SK-N-SH (cell line): Measurements from ENCODE around the gene HK2. TPM values are rescaled to one million over a fixed set of nuclear protein-coding genes. Genes with fewer than 3 reads are reported as not detected.

Experiments used
- CTCF ChIA-PET: fragments of 300-600, 350-600 bp; formaldehyde crosslinking; extraction: SDS; loops from one replicate; lab custom pipeline; 2021; lab: Yijun Ruan, JAX
- POLR2A ChIA-PET: fragments of 350-600 bp; sonication (Branson Sonifier 250); formaldehyde crosslinking; extraction: SDS; loops from one replicate; lab custom pipeline; 2020; ENCODE audit warnings: antibody characterized with exemption, inconsistent platforms; lab: Yijun Ruan, JAX
- DNase-seq: peaks from one replicate; pipeline ENCODE4 v3.0.0; 2012
- H2AFZ ChIP-seq: fragments of 200-600 bp; sonication (generic); 2 replicates; pipeline ENCODE4 v1.8.1; 2016; ENCODE audit warnings: antibody characterized with exemption, mild to moderate bottlenecking, low read depth
- H3F3A ChIP-seq: fragments of 200-600 bp; sonication (generic); replicated peaks from 2 replicates; pipeline ENCODE3; 2016; ENCODE audit warnings: antibody characterized with exemption, mild to moderate bottlenecking; ENCODE audit not compliant: insufficient read depth
- H3K27ac ChIP-seq, 2 experiments: fragments of 200-500 bp in 1 of 2; fragments of 200-600 bp in 1 of 2; sonication (Bioruptor generic) in 1 of 2; sonication (generic), shearing (Covaris generic) in 1 of 2; 2 replicates each; pipeline versions ENCODE4 v1.5.1 to v1.6.1; 2014 to 2016; ENCODE audit warnings: low read depth in 2 of 2, inconsistent platforms in 1 of 2, low read length in 1 of 2, mild to moderate bottlenecking in 1 of 2, mixed read lengths in 1 of 2
- H3K27me3 ChIP-seq: fragments of 200-600 bp; sonication (generic), shearing (Covaris generic); 2 replicates; pipeline ENCODE4 v1.6.1; 2016; ENCODE audit warnings: mixed run types; ENCODE audit not compliant: insufficient read depth
- H3K36me3 ChIP-seq, 2 experiments: fragments of 200-500 bp in 1 of 2; fragments of 200-600 bp in 1 of 2; sonication (Bioruptor generic) in 1 of 2; sonication (generic) in 1 of 2; replicated peaks in 1 of 2; 2 replicates each; pipeline versions ENCODE3 to v1.5.1; 2014 to 2016; ENCODE audit warnings: low read length in 1 of 2, mild to moderate bottlenecking in 1 of 2; ENCODE audit not compliant: insufficient read depth in 2 of 2, control insufficient read depth in 1 of 2
- H3K4me1 ChIP-seq, 2 experiments: fragments of 200-500 bp in 1 of 2; fragments of 200-600 bp in 1 of 2; sonication (Bioruptor generic) in 1 of 2; sonication (generic), shearing (Covaris generic) in 1 of 2; 2 replicates each; pipeline versions ENCODE4 v1.5.1 to v1.6.1; 2014 to 2016; ENCODE audit warnings: low read depth in 1 of 2, low read length in 1 of 2, mixed run types in 1 of 2; ENCODE audit not compliant: insufficient read depth in 2 of 2, control insufficient read depth in 1 of 2
- H3K4me2 ChIP-seq: fragments of 200-600 bp; sonication (generic), shearing (Covaris generic); 2 replicates; pipeline ENCODE4 v1.6.1; 2017; ENCODE audit warnings: mixed run types
- H3K4me3 ChIP-seq, 2 experiments: fragments of 200-500 bp in 1 of 2; fragments of 200-600 bp in 1 of 2; sonication (Bioruptor generic) in 1 of 2; sonication (generic), shearing (Covaris generic) in 1 of 2; 2 replicates each; pipeline versions ENCODE4 v1.5.1 to v1.8.1; 2014 to 2016; ENCODE audit warnings: low read depth in 2 of 2, inconsistent platforms in 1 of 2, low read length in 1 of 2, mild to moderate bottlenecking in 1 of 2, mixed read lengths in 1 of 2, moderate library complexity in 1 of 2
- H3K79me2 ChIP-seq: fragments of 200-600 bp; sonication (generic); 2 replicates; pipeline ENCODE4 v1.8.1; 2017; ENCODE audit warnings: mild to moderate bottlenecking; ENCODE audit not compliant: insufficient read depth
- H3K9ac ChIP-seq: fragments of 200-600 bp; sonication (generic); 2 replicates; pipeline ENCODE4 v1.6.1; 2017; ENCODE audit warnings: mixed run types
- H3K9me2 ChIP-seq: fragments of 200-600 bp; sonication (generic); 2 replicates; pipeline ENCODE4 v1.6.1; 2017; ENCODE audit warnings: mixed run types
- H3K9me3 ChIP-seq: fragments of 200-600 bp; sonication (generic); 2 replicates; pipeline ENCODE4 v1.6.1; 2017; ENCODE audit warnings: mixed run types, mild to moderate bottlenecking, moderate library complexity
- H4K20me1 ChIP-seq: fragments of 200-600 bp; sonication (generic); 2 replicates; pipeline ENCODE4 v1.6.1; 2017; ENCODE audit warnings: mild to moderate bottlenecking, mixed run types; ENCODE audit not compliant: insufficient read depth
- CHD2 ChIP-seq: fragments of 150-350 bp; IDR thresholded peaks from 2 replicates; pipeline ENCODE4 v1.6.1; 2018; ENCODE audit warnings: low read length; ENCODE audit not compliant: partially characterized antibody
- EZH2phosphoT487 ChIP-seq: fragments of 200-600 bp; sonication (generic); IDR thresholded peaks from 2 replicates; pipeline ENCODE4 v1.6.1; 2017; ENCODE audit warnings: low read depth, mixed run types, mild to moderate bottlenecking, antibody characterized with exemption, moderate library complexity, borderline replicate concordance
- FOSL2 ChIP-seq: IDR thresholded peaks from 2 replicates; pipeline ENCODE4 v1.4.0; 2012; ENCODE audit warnings: low read depth, mild to moderate bottlenecking, moderate library complexity, borderline replicate concordance
- FOXM1 ChIP-seq: IDR thresholded peaks from 2 replicates; pipeline ENCODE4 v1.4.0; 2012; ENCODE audit warnings: low read depth, mild to moderate bottlenecking
- GATA2 ChIP-seq: sonication (generic); formaldehyde crosslinking; IDR thresholded peaks from 2 replicates; pipeline ENCODE4 v1.5.0; 2020; ENCODE audit warnings: mild to moderate bottlenecking, missing genetic modification reagents
- MXI1 ChIP-seq: IDR thresholded peaks from 2 replicates; pipeline ENCODE4 v1.6.1; 2012; ENCODE audit warnings: mild to moderate bottlenecking, low read depth, low read length, improper control_type of control experiment
- NFIC ChIP-seq: IDR thresholded peaks from 2 replicates; pipeline ENCODE4 v1.4.0; 2012; ENCODE audit warnings: borderline replicate concordance
- POLR2AphosphoS5 ChIP-seq: IDR thresholded peaks from 2 replicates; pipeline ENCODE4 v1.6.1; 2012; ENCODE audit warnings: low read depth, low read length
- RFX5 ChIP-seq: IDR thresholded peaks from 2 replicates; pipeline ENCODE4 v1.6.1; 2012; ENCODE audit warnings: mild to moderate bottlenecking, improper control_type of control experiment, low read length
- TEAD4 ChIP-seq: IDR thresholded peaks from 2 replicates; pipeline ENCODE4 v1.4.0; 2012; ENCODE audit warnings: mild to moderate bottlenecking, borderline replicate concordance; ENCODE audit not compliant: insufficient read depth
- YY1 ChIP-seq: IDR thresholded peaks from 2 replicates; pipeline ENCODE4 v1.4.0; 2012; ENCODE audit warnings: low read depth, mild to moderate bottlenecking
- WGBS: methylation state at CpG from one replicate; pipeline ENCODE4 v1.1.6; 2017; ENCODE audit warnings: low lambda C conversion rate; 5-methylcytosine and 5-hydroxymethylcytosine counted together
- polyA plus RNA-seq, 3 experiments: library from polyadenylated mRNA; depleted of rRNA; stranded (reverse); fragments of >200 nt; gene quantifications; 2 replicates each; pipeline ENCODE4 v1.2.3, GENCODE V29; 2012
- TF ChIP-seq, protein P1 (sequence below): IDR thresholded peaks from 2 replicates; pipeline ENCODE4 v1.4.0; 2012; ENCODE audit warnings: low read depth
- TF ChIP-seq, protein P2 (sequence below): IDR thresholded peaks from 2 replicates; pipeline ENCODE4 v1.4.0; 2012; ENCODE audit warnings: low read depth, borderline replicate concordance
- TF ChIP-seq, protein P3 (sequence below): IDR thresholded peaks from 2 replicates; pipeline ENCODE4; 2012
- TF ChIP-seq, protein P4 (sequence below): fragments of 150-350 bp; IDR thresholded peaks from 2 replicates; pipeline ENCODE4 v1.6.1; 2017; ENCODE audit warnings: antibody characterized with exemption, low read length, low read depth, borderline replicate concordance
- TF ChIP-seq, protein P5 (sequence below): IDR thresholded peaks from 2 replicates; pipeline ENCODE4 v1.6.1; 2012; ENCODE audit warnings: mild to moderate bottlenecking, low read depth, low read length, moderate library complexity

The HK2 gene
- polyA plus RNA-seq, 1 of the 3 experiments (the other 2 are of a cell fraction): 13.5 TPM

DNA sequence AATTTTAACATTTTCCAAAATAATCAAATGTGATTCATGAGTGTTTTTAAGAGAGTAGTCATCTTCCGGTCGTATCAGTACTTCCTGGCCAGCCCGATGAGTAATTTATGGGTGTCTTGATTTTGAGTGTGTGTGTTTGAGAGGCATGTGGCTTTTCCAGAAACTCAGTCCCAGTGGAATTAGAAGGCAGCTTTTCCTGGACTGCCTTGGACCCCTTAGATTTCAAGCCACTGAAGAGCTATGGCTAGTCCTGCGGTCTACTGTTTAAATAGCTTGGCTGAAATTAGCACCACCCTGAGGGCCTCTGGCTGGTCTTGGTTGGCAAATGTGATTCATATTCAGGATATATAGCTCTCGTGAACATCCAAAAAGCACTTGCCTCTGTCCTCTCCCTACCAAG lies 59.4 kb downstream of the HK2 start (continued):
- no peak for TF ChIP-seq MXI1
- no peak for TF ChIP-seq GATA2 (CRISPR knock-in tag)
- TF ChIP-seq, protein P1, sequence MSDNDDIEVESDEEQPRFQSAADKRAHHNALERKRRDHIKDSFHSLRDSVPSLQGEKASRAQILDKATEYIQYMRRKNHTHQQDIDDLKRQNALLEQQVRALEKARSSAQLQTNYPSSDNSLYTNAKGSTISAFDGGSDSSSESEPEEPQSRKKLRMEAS: peak; percentile 43; the same call in 1 of the 2 replicates
- TF ChIP-seq, protein P2, sequence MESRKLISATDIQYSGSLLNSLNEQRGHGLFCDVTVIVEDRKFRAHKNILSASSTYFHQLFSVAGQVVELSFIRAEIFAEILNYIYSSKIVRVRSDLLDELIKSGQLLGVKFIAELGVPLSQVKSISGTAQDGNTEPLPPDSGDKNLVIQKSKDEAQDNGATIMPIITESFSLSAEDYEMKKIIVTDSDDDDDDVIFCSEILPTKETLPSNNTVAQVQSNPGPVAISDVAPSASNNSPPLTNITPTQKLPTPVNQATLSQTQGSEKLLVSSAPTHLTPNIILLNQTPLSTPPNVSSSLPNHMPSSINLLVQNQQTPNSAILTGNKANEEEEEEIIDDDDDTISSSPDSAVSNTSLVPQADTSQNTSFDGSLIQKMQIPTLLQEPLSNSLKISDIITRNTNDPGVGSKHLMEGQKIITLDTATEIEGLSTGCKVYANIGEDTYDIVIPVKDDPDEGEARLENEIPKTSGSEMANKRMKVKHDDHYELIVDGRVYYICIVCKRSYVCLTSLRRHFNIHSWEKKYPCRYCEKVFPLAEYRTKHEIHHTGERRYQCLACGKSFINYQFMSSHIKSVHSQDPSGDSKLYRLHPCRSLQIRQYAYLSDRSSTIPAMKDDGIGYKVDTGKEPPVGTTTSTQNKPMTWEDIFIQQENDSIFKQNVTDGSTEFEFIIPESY: no peak
- TF ChIP-seq TEAD4: no peak
- TF ChIP-seq, protein P3, sequence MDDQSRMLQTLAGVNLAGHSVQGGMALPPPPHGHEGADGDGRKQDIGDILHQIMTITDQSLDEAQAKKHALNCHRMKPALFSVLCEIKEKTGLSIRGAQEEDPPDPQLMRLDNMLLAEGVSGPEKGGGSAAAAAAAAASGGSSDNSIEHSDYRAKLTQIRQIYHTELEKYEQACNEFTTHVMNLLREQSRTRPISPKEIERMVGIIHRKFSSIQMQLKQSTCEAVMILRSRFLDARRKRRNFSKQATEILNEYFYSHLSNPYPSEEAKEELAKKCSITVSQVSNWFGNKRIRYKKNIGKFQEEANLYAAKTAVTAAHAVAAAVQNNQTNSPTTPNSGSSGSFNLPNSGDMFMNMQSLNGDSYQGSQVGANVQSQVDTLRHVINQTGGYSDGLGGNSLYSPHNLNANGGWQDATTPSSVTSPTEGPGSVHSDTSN: peak; percentile 75

DNA sequence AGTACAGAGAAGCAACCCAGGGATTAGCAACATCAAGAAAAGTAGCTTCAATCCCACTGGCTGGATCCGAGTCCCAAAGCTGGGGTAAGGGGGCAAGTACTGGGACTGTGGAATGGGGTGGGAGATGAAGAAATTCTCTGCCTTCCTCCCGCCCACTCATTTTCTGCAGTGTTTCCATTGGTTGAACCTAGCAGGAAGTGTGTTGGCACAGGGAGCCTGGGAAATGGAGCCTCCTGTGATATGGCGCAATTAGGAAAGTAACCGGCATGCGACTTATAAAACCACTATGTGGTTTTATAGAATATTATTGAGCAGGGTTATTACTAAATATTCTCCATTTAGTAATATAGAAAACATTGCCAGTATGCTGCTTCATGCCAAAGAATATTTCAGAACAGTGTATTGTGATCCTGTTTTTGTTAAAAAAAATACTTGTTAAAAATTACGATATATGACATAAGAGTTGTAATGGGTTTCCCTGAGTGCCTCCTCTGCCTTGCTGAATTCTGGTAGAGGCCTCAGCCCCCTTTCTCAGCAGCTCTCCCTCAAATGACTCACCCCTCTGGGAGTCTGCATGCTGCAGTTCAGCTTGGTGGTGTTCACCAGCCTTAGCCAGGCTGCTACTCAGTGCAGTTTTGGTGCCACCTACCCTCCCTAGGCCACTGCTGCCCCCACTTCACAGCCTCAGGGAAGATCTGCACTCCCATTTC lies 60.5 kb downstream of the HK2 start:
- WGBS: 91% methylated on average over 6 of the region's 6 CpGs
- peaks cover 24% of the 10 kb centered on the region for H3F3A ChIP-seq
- H4K20me1 ChIP-seq: no peaks in the 10 kb centered on the region
- H3K9me2 ChIP-seq: no peaks in the 10 kb centered on the region
- no peak for DNase-seq
- no peak overlapping the region for H2AFZ ChIP-seq
- POLR2A ChIA-PET: no interaction called here
- no peaks in the 10 kb centered on the region for H3K9me3 ChIP-seq
- H3K27me3 ChIP-seq: no peaks in the 10 kb centered on the region
- H3K4me1 ChIP-seq: peaks cover 0 to 8% of the 10 kb centered on the region in 2 experiments; a peak in 1 of 4 replicates
- peaks cover 0 to 15% of the 10 kb centered on the region in 2 experiments for H3K36me3 ChIP-seq
- no peak overlapping the region for H3K4me2 ChIP-seq
- no peaks in the 10 kb centered on the region for H3K79me2 ChIP-seq
- no peak overlapping the region for H3K4me3 ChIP-seq
- no peak overlapping the region for H3K9ac ChIP-seq
- H3K27ac ChIP-seq: peak overlapping the region in 1 of 2 experiments; percentile 72; a peak in 2 of 4 replicates
- TF ChIP-seq FOSL2: peak; percentile 39; the same call in 1 of the 2 replicates
- TF ChIP-seq YY1: no peak
- TF ChIP-seq NFIC: no peak
- CTCF ChIA-PET: interaction anchor here (1.2 kb wide), 1 partner anchor 8 kb away, joined by 3 read pairs; no protein-coding TSS in a partner anchor

DNA sequence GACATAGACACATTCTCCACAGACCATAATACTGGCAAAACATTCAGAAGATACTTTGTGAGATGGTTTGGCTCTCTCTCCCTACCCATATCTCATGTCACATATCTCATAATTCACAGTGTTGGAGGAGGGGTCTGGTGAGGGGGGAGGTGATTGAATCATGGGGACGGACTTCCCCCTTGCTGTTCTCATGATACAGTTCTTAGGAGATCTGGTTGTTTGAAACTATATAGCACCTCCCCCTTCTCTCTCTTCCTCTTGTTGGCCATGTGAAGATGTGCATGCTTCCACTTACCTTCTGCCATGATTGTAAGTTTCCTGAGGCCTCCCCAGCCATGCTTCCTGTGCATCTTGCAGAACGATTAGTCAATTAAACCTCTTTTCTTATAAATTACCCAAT lies 61.1 kb downstream of the HK2 start:
- Histone ChIP-seq H3F3A (peaks cover 24% of the 10 kb centered on the region), H3K4me3 (no peak overlapping the region), H3K9ac (no peak overlapping the region), H3K4me1 (peaks cover 0 to 8% of the 10 kb centered on the region in 2 experiments; a peak in 1 of 4 replicates), H3K4me2 (no peak overlapping the region), H2AFZ (no peak overlapping the region), H3K9me3 (no peaks in the 10 kb centered on the region), H3K9me2 (no peaks in the 10 kb centered on the region), H3K36me3 (peaks cover 0 to 13% of the 10 kb centered on the region in 2 experiments), H3K27me3 (no peaks in the 10 kb centered on the region), H3K27ac (peak overlapping the region in 1 of 2 experiments; percentile 72; a peak in 2 of 4 replicates), H4K20me1 (no peaks in the 10 kb centered on the region), H3K79me2 (no peaks in the 10 kb centered on the region)
- POLR2A ChIA-PET: no interaction called here
- no peak for DNase-seq
- CTCF ChIA-PET: no interaction called here
- 66% methylated on average over 2 of the region's 2 CpGs for WGBS
- TF ChIP-seq EZH2phosphoT487: no peak
- TF ChIP-seq FOSL2: no peak
- TF ChIP-seq FOXM1: no peak
- TF ChIP-seq, protein P4, sequence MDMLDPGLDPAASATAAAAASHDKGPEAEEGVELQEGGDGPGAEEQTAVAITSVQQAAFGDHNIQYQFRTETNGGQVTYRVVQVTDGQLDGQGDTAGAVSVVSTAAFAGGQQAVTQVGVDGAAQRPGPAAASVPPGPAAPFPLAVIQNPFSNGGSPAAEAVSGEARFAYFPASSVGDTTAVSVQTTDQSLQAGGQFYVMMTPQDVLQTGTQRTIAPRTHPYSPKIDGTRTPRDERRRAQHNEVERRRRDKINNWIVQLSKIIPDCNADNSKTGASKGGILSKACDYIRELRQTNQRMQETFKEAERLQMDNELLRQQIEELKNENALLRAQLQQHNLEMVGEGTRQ: no peak
- TF ChIP-seq RFX5: no peak
- no peak for TF ChIP-seq CHD2
- no peak for TF ChIP-seq POLR2AphosphoS5
- no peak for TF ChIP-seq NFIC
- TF ChIP-seq, protein P5, sequence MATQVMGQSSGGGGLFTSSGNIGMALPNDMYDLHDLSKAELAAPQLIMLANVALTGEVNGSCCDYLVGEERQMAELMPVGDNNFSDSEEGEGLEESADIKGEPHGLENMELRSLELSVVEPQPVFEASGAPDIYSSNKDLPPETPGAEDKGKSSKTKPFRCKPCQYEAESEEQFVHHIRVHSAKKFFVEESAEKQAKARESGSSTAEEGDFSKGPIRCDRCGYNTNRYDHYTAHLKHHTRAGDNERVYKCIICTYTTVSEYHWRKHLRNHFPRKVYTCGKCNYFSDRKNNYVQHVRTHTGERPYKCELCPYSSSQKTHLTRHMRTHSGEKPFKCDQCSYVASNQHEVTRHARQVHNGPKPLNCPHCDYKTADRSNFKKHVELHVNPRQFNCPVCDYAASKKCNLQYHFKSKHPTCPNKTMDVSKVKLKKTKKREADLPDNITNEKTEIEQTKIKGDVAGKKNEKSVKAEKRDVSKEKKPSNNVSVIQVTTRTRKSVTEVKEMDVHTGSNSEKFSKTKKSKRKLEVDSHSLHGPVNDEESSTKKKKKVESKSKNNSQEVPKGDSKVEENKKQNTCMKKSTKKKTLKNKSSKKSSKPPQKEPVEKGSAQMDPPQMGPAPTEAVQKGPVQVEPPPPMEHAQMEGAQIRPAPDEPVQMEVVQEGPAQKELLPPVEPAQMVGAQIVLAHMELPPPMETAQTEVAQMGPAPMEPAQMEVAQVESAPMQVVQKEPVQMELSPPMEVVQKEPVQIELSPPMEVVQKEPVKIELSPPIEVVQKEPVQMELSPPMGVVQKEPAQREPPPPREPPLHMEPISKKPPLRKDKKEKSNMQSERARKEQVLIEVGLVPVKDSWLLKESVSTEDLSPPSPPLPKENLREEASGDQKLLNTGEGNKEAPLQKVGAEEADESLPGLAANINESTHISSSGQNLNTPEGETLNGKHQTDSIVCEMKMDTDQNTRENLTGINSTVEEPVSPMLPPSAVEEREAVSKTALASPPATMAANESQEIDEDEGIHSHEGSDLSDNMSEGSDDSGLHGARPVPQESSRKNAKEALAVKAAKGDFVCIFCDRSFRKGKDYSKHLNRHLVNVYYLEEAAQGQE: no peak
